HG03460 (cell line): ENCODE data around the gene ELMO1.

Source experiments
- ATAC-seq: cut with Tn5 transposase; IDR thresholded peaks from one replicate; pipeline ENCODE4 v1.9.1; 2021; ENCODE audit not compliant: unreplicated experiment

Gene ELMO1

GRCh38 chr7:37448636-37449361, at the start of gene ELMO1:
ELMO1 (minus strand) TSS chr7:37448864; CDS start chr7:37342690, 106,174 bp downstream.
- peak; percentile 94 for ATAC-seq

- ATAC-seq = no peak
These were observed 48.9 kb upstream of the ELMO1 start for GRCh38 chr7:37497576-37497975.

GRCh38 chr7:37495574-37496184, 47.0 kb upstream of the ELMO1 start:
- no peak for ATAC-seq

GRCh38 chr7:37494926-37495325, 46.3 kb upstream of the ELMO1 start:
- no peak for ATAC-seq

GRCh38 chr7:37493810-37494209, 45.1 kb upstream of the ELMO1 start:
- ATAC-seq = no peak

- no peak for ATAC-seq
These were observed 44.5 kb upstream of the ELMO1 start for GRCh38 chr7:37493123-37493522.

GRCh38 chr7:37491919-37492694, 43.4 kb upstream of the ELMO1 start:
- ATAC-seq = no peak

- no peak for ATAC-seq
These were observed 41.0 kb upstream of the ELMO1 start for GRCh38 chr7:37489703-37490102.

GRCh38 chr7:37488163-37488764, 39.6 kb upstream of the ELMO1 start:
- no peak for ATAC-seq

- no peak for ATAC-seq
These were observed 35.9 kb upstream of the ELMO1 start for GRCh38 chr7:37484426-37485073.

- ATAC-seq = no peak
These were observed 35.0 kb upstream of the ELMO1 start for GRCh38 chr7:37483627-37484026.

- no peak for ATAC-seq
These were observed 34.3 kb upstream of the ELMO1 start for GRCh38 chr7:37482953-37483352.

- ATAC-seq = no peak
These were observed 33.8 kb upstream of the ELMO1 start for GRCh38 chr7:37482505-37482904.

- no peak for ATAC-seq
These were observed 33.1 kb upstream of the ELMO1 start for GRCh38 chr7:37481722-37482288.

GRCh38 chr7:37481154-37481553, 32.5 kb upstream of the ELMO1 start:
- ATAC-seq = no peak

- no peak for ATAC-seq
These were observed 31.7 kb upstream of the ELMO1 start for GRCh38 chr7:37480041-37481031.

- no peak for ATAC-seq
These were observed 28.3 kb upstream of the ELMO1 start for GRCh38 chr7:37476881-37477450.

- ATAC-seq = no peak
These were observed 27.8 kb upstream of the ELMO1 start for GRCh38 chr7:37476428-37476827.

GRCh38 chr7:37475646-37476045, 27.0 kb upstream of the ELMO1 start:
- no peak for ATAC-seq
